Measurements from ENCODE around the gene LETM1. TPM values are rescaled to one million over a fixed set of nuclear protein-coding genes. Genes with fewer than 3 reads are reported as not detected.

The LETM1 gene
- total and polyA plus RNA-seq, 2 donors (not counting 1 experiment from before 2014, with no cell fraction given), result 15.8 to 70.4 TPM

DNA sequence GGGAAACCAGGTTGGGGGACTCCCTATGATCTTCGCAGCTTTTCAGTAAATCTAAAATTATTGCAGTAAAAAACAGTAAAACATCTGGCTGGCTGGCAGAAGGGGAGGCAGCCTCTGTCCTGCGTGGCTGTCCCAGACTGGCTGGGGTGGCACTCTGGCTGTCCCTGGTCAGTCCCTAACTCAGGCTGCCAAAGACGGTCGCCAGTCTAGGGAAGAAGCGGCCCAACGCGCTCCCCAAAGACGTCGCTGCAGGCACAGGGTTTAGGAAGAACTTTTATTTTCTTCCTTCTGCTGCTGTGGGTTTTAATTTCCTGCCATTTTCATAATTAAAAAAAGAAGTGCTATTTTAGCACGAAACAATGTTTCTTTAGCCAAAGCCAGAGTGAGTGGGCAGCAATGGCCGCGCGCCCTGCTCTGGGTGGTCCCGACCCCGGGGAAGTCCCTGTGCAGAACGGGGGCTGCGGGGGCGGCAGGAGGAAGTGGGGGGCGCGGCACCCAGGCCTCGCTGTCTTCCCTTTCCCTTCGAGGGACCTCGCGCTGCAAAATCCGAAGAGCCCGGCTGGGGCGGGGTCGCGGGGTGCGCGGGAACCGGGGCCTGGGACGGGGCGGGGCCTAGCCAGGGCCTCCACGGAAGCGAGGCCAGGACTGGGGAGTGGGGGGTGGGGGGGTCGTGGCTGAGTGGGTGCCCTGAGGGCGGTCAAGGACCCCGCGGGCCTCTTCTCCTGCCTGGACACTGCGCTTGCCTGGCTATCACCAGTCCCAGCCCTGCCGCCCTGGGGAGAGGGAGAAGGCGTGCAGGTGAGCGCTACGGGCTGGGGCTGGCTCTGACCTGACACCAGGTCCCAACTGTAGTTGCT is 6.3 kb upstream of the LETM1 start:
- DNase-seq (ENCODE audit: low read depth in 2 of 2), result no peak
- Histone ChIP-seq H4K20me1 (ENCODE audit: control insufficient read depth, extremely low read depth, insufficient read depth, low read length) (no peaks in the 10 kb centered on the region), H3K9ac (ENCODE audit: insufficient read depth, low read length) (no peak overlapping the region), H3K27me3 (ENCODE audit: control insufficient read depth, insufficient read depth, low read length) (no peaks in the 10 kb centered on the region), H3K79me2 (ENCODE audit: control insufficient read depth, insufficient read depth, low read length) (no peaks in the 10 kb centered on the region), H3K36me3 (ENCODE audit: control insufficient read depth, insufficient read depth, low read length) (no peaks in the 10 kb centered on the region), H3K27ac (ENCODE audit: insufficient read depth, low read length) (no peak overlapping the region), H2AFZ (ENCODE audit: low read length) (no peak overlapping the region), H3K9me3 (ENCODE audit: control insufficient read depth, insufficient read depth, low read depth, low read length) (no peaks in the 10 kb centered on the region), H3K4me2 (ENCODE audit: extremely low read depth, insufficient read depth, low read length) (peak overlapping the region; percentile 62), H3K4me1 (ENCODE audit: control insufficient read depth, extremely low read depth, insufficient read depth, low read length) (no peaks in the 10 kb centered on the region), H3K4me3 (replicated peaks in 1 of 4; ENCODE audit: control extremely low read depth in 1 of 4, insufficient read depth in 1 of 4, low read depth in 3 of 4, low read length in 4 of 4) (peak overlapping the region in 1 of 4 experiments; percentile 28)
- TF ChIP-seq EZH2 (IDR thresholded peaks at IDR 0.05; ENCODE audit: low read length, missing control alignments), result no peak
- TF ChIP-seq, protein P1, sequence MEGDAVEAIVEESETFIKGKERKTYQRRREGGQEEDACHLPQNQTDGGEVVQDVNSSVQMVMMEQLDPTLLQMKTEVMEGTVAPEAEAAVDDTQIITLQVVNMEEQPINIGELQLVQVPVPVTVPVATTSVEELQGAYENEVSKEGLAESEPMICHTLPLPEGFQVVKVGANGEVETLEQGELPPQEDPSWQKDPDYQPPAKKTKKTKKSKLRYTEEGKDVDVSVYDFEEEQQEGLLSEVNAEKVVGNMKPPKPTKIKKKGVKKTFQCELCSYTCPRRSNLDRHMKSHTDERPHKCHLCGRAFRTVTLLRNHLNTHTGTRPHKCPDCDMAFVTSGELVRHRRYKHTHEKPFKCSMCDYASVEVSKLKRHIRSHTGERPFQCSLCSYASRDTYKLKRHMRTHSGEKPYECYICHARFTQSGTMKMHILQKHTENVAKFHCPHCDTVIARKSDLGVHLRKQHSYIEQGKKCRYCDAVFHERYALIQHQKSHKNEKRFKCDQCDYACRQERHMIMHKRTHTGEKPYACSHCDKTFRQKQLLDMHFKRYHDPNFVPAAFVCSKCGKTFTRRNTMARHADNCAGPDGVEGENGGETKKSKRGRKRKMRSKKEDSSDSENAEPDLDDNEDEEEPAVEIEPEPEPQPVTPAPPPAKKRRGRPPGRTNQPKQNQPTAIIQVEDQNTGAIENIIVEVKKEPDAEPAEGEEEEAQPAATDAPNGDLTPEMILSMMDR (conservative IDR thresholded peaks at IDR 0.05 in 1 of 2, IDR thresholded peaks at IDR 0.05 in 1 of 2; ENCODE audit: low read depth in 1 of 2, low read length in 2 of 2), result no peak

DNA sequence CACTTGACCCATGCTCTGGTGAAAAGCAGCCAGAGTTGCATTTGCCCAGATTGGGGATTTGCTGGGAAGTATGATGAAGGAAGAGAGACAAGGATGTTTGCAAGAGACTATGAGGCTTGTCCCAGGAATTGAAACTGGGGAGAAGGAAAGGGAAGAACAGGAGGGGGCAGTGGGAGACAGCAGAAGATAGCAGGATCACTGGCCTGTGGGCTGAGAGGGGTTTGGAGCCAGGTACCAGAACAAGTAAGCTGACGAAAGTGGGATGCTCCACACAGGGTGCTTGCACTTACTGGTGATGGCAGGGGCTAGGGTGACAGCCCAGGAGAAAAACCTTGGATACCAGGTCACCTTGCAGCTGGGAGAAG is 3.4 kb upstream of the LETM1 start:
- Histone ChIP-seq H3K27me3 (ENCODE audit: control insufficient read depth, insufficient read depth, low read length) (no peaks in the 10 kb centered on the region), H3K9me3 (ENCODE audit: control insufficient read depth, insufficient read depth, low read depth, low read length) (no peaks in the 10 kb centered on the region), H4K20me1 (ENCODE audit: control insufficient read depth, extremely low read depth, insufficient read depth, low read length) (no peaks in the 10 kb centered on the region), H3K9ac (ENCODE audit: insufficient read depth, low read length) (no peak overlapping the region), H2AFZ (ENCODE audit: low read length) (no peak overlapping the region), H3K79me2 (ENCODE audit: control insufficient read depth, insufficient read depth, low read length) (peaks cover 15% of the 10 kb centered on the region), H3K27ac (ENCODE audit: insufficient read depth, low read length) (no peak overlapping the region), H3K4me1 (ENCODE audit: control insufficient read depth, extremely low read depth, insufficient read depth, low read length) (peaks cover 4% of the 10 kb centered on the region), H3K36me3 (ENCODE audit: control insufficient read depth, insufficient read depth, low read length) (no peaks in the 10 kb centered on the region), H3K4me3 (replicated peaks in 1 of 4; ENCODE audit: control extremely low read depth in 1 of 4, insufficient read depth in 1 of 4, low read depth in 3 of 4, low read length in 4 of 4) (no peak overlapping the region), H3K4me2 (ENCODE audit: extremely low read depth, insufficient read depth, low read length) (no peak overlapping the region)
- DNase-seq (ENCODE audit: low read depth in 2 of 2), result no peak
- no peak for TF ChIP-seq EZH2 (IDR thresholded peaks at IDR 0.05; ENCODE audit: low read length, missing control alignments)
- TF ChIP-seq, protein P1 (conservative IDR thresholded peaks at IDR 0.05 in 1 of 2, IDR thresholded peaks at IDR 0.05 in 1 of 2; ENCODE audit: low read depth in 1 of 2, low read length in 2 of 2), result no peak

DNA sequence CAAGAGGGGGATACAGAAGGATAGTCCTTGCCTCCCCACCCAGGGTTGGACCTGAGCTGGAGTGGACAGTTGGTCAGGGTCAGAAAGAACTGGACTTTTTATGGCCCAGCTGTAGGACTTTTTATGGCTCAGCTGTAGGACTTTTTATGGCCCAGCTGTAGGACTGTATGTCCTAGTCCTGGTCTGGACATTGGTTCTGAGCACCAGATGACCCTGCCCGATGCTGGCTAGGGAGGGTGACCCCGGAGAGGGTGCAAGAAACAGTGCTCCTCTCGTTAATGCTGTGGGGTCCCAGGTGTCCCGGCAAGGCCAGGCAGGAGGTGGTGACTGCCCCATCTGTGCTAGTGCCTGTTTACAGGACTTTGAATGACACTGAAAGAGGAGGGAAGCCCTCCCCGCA is 2.0 kb upstream of the LETM1 start:
- no peak overlapping the region for H3K4me2 ChIP-seq (ENCODE audit: extremely low read depth, insufficient read depth, low read length)

More for the DNA sequence above, 2.0 kb upstream of the LETM1 start:
- Histone ChIP-seq H4K20me1 (ENCODE audit: control insufficient read depth, extremely low read depth, insufficient read depth, low read length) (no peaks in the 10 kb centered on the region), H3K9me3 (ENCODE audit: control insufficient read depth, insufficient read depth, low read depth, low read length) (no peaks in the 10 kb centered on the region), H3K4me1 (ENCODE audit: control insufficient read depth, extremely low read depth, insufficient read depth, low read length) (peaks cover 4% of the 10 kb centered on the region), H3K4me3 (replicated peaks in 1 of 4; ENCODE audit: control extremely low read depth in 1 of 4, insufficient read depth in 1 of 4, low read depth in 3 of 4, low read length in 4 of 4) (no peak overlapping the region), H3K27me3 (ENCODE audit: control insufficient read depth, insufficient read depth, low read length) (no peaks in the 10 kb centered on the region), H3K36me3 (ENCODE audit: control insufficient read depth, insufficient read depth, low read length) (peaks cover 5% of the 10 kb centered on the region), H3K9ac (ENCODE audit: insufficient read depth, low read length) (no peak overlapping the region), H3K27ac (ENCODE audit: insufficient read depth, low read length) (no peak overlapping the region), H2AFZ (ENCODE audit: low read length) (no peak overlapping the region), H3K79me2 (ENCODE audit: control insufficient read depth, insufficient read depth, low read length) (peaks cover 27% of the 10 kb centered on the region)
- TF ChIP-seq EZH2 (IDR thresholded peaks at IDR 0.05; ENCODE audit: low read length, missing control alignments), result no peak
- TF ChIP-seq, protein P1 (conservative IDR thresholded peaks at IDR 0.05 in 1 of 2, IDR thresholded peaks at IDR 0.05 in 1 of 2; ENCODE audit: low read depth in 1 of 2, low read length in 2 of 2), result no peak
- DNase-seq (ENCODE audit: low read depth in 2 of 2), result no peak

All from fibroblast of lung (primary cell).